BLaER1 (cell line): Measurements from ENCODE around the gene GRIK2.

Experiments used
- H3K27ac ChIP-seq: shearing (Covaris generic); formaldehyde crosslinking; 2 replicates; pipeline ENCODE4 v1.8.1; 2022
- H3K27me3 ChIP-seq: shearing (Covaris generic); formaldehyde crosslinking; 2 replicates; pipeline ENCODE4 v1.8.1; 2022
- H3K36me3 ChIP-seq: shearing (Covaris generic); formaldehyde crosslinking; 2 replicates; pipeline ENCODE4 v1.8.1; 2022
- H3K4me1 ChIP-seq: shearing (Covaris generic); formaldehyde crosslinking; 2 replicates; pipeline ENCODE4 v1.8.1; 2022
- H3K4me2 ChIP-seq: shearing (Covaris generic); formaldehyde crosslinking; 2 replicates; pipeline ENCODE4 v1.8.1; 2022
- H3K4me3 ChIP-seq: shearing (Covaris generic); formaldehyde crosslinking; 2 replicates; pipeline ENCODE4 v1.8.1; 2022
- H3K9ac ChIP-seq: shearing (Covaris generic); formaldehyde crosslinking; 2 replicates; pipeline ENCODE4 v1.8.1; 2022
- H3K9me3 ChIP-seq: shearing (Covaris generic); formaldehyde crosslinking; 2 replicates; pipeline ENCODE4 v1.8.1; 2022
- H4K20me1 ChIP-seq: shearing (Covaris generic); formaldehyde crosslinking; 2 replicates; pipeline ENCODE4 v1.8.1; 2022
- Cebpa-rat ChIP-seq: shearing (Covaris generic); IDR thresholded peaks from 2 replicates; pipeline ENCODE4 v1.8.1; 2022

The GRIK2 gene

DNA sequence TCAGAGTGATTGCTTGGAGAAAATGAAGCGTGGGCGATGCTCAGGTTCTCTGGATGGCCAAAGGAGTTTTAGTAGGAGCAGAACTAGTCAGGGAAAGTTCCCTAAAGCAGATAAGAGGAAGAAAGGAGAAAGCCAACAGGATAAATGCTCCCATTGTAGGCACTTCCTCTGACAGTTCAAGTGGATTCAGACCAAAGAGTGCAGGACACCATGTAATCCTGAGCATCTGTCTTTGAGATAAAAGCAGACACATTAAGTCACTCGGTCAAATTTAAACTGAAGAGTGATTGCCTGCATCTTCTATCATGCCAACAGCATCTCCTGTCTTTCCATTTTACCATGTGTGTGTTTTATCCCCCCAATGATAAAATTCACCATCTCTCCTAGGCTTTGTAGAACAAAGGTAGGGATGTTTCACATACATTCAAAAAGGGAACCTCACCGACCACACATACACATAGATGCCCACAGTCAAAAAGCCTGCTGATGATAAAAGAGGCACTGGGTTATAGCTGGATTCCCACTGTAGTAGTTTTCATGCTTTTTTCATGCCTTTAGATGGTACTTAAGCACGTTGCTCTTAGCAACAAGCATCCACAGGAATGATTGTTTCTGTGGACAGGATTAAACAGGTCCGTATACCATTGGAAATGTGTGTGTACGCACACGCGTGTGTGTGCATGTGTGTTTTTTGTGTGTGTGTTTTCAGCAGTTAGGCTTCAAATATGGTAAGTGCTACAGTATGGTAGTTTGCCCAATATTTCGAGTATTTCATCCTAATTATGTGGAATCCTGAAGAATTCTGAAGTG, 7.0 kb downstream of the GRIK2 start:
- no peak overlapping the region for H3K4me3 ChIP-seq
- H3K27me3 ChIP-seq, result no peaks in the 10 kb centered on the region
- no peaks in the 10 kb centered on the region for H3K36me3 ChIP-seq
- no peak overlapping the region for H3K9ac ChIP-seq
- H3K4me1 ChIP-seq, result no peaks in the 10 kb centered on the region
- TF ChIP-seq Cebpa-rat, result no peak
- H4K20me1 ChIP-seq, result no peaks in the 10 kb centered on the region
- no peak overlapping the region for H3K4me2 ChIP-seq
- no peak overlapping the region for H3K27ac ChIP-seq
- H3K9me3 ChIP-seq, result peaks cover 15% of the 10 kb centered on the region

DNA sequence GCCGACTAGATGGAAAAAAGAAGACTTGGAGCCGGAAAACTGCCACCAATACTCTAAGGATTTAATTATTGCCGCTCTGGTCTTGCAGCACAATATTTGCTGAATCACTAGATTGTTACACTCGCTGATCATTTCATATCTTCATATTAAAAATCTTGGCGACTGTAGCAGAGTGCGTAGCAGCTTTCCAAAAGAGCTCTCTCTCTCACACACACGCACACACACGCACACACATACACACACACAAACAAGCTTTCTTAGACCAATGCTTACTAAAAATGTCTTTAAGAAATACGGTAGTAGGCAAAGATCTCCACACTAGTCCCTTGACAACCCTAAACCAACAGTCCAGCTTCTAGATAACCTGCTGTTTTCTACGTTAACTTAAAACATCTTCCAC, 7.7 kb downstream of the GRIK2 start:
- Histone ChIP-seq H3K9ac (no peak overlapping the region), H4K20me1 (no peaks in the 10 kb centered on the region), H3K36me3 (no peaks in the 10 kb centered on the region), H3K4me1 (no peaks in the 10 kb centered on the region), H3K27me3 (no peaks in the 10 kb centered on the region), H3K4me3 (no peak overlapping the region), H3K4me2 (no peak overlapping the region), H3K27ac (no peak overlapping the region), H3K9me3 (peaks cover 15% of the 10 kb centered on the region)
- no peak for TF ChIP-seq Cebpa-rat

DNA sequence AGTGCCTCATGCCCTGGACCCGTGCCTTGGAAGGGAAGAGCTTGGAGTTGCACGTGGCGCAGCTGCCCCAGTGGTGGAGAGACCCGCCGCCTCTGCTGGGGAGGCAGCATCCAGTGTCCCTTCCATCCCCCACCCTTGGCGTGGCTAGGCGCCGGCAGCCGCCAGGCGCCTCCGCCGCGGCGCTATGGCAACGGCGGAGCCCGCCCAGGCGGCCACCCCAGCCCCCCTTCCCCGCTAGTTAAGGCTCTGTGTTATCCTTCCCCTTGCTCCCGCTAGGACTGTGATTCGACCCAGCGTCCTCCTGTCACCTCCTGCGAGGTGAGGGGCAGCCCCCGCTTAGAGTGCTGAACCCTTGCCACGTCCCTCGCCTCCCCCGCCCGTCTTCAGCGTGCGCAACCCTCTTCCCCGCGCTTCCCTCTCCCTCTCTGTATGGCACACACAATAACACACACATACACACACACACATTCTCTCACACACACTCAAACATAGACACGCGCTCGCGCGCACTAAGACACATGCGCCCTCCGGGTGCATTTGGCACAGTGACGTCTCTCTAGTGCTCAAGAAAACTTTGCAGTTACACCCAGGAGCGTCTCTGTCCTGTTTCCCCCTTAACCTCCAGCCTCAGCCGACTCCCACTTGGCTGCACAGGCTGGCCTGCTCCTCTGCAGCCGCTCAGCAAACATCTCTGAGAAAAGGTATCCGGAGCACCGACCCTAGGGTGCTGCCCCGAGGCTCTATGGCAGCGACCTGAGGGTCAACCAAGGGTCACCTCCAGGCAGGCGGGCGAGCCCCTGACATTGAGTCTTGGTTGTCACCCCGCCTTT, 8.5 kb downstream of the GRIK2 start:
- no peaks in the 10 kb centered on the region for H4K20me1 ChIP-seq
- no peaks in the 10 kb centered on the region for H3K4me1 ChIP-seq
- H3K4me3 ChIP-seq, result no peak overlapping the region
- no peak overlapping the region for H3K27ac ChIP-seq
- H3K27me3 ChIP-seq, result no peaks in the 10 kb centered on the region
- H3K4me2 ChIP-seq, result no peak overlapping the region
- H3K36me3 ChIP-seq, result no peaks in the 10 kb centered on the region
- no peak overlapping the region for H3K9ac ChIP-seq
- TF ChIP-seq Cebpa-rat, result no peak
- H3K9me3 ChIP-seq, result peaks cover 15% of the 10 kb centered on the region

DNA sequence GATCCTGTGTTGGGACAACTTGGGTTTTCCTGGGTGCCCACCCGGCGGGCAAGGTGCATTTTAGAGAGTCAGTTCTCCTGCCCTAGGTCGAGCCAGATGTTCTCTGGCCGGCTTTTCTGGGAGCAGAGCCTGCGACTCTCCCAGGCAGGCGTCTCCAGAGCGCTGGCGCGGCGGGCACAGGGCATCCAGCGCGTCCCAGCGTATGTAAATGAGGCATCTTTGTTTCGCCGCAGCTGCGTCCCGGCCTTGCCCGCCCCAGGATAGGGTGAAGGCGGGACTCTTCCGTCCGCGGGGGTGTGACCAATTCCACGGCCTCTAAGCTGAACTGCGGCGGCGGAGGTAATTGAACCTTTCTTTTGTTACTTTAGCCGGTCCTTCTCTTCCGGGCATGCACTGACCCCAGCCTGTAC, 9.1 kb downstream of the GRIK2 start:
- Histone ChIP-seq H3K27me3 (no peaks in the 10 kb centered on the region), H3K9me3 (peaks cover 15% of the 10 kb centered on the region), H3K36me3 (no peaks in the 10 kb centered on the region), H3K4me3 (no peak overlapping the region), H3K4me2 (no peak overlapping the region), H3K9ac (no peak overlapping the region), H4K20me1 (no peaks in the 10 kb centered on the region), H3K27ac (no peak overlapping the region), H3K4me1 (no peaks in the 10 kb centered on the region)
- TF ChIP-seq Cebpa-rat, result no peak

DNA sequence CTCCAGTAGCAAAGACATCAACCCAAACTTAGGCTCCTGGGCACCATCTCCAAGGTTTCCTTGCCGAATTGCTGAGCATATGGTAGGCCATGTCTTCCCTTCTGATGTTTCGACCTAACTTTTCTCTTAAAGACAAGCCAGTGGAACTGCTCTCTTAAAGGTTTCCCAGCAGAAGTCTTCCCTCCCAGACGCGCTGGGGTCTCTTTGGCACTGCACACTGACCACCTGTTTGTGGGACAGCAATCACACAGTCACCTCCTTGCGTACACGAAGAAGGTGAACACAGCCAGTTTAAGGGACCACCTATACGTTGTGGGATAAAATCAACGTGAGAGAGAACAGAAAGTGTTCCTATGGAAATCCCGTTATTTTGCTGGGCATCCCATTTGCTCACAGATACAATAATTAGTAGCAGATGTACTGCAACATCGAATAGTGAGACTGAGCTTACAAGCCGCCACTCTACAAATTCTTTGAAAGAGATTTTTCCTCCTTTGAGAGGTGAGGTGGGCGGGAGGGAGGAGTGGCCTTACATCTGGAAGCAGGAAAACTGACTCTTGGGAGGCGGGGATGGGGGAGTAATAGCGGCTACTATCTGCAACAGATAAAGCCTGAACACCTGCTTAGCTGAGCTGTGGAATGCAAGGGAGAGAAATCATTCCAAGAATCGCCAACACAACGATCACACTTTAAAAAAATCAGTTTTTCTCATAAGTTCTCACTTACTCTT, 9.9 kb downstream of the GRIK2 start:
- TF ChIP-seq Cebpa-rat, result no peak
- H3K4me1 ChIP-seq, result no peaks in the 10 kb centered on the region
- H3K9ac ChIP-seq, result no peak overlapping the region
- no peak overlapping the region for H3K27ac ChIP-seq
- no peaks in the 10 kb centered on the region for H3K27me3 ChIP-seq
- H3K4me2 ChIP-seq, result no peak overlapping the region
- no peaks in the 10 kb centered on the region for H3K36me3 ChIP-seq
- no peak overlapping the region for H3K4me3 ChIP-seq
- H4K20me1 ChIP-seq, result no peaks in the 10 kb centered on the region
- H3K9me3 ChIP-seq, result peaks cover 15% of the 10 kb centered on the region

DNA sequence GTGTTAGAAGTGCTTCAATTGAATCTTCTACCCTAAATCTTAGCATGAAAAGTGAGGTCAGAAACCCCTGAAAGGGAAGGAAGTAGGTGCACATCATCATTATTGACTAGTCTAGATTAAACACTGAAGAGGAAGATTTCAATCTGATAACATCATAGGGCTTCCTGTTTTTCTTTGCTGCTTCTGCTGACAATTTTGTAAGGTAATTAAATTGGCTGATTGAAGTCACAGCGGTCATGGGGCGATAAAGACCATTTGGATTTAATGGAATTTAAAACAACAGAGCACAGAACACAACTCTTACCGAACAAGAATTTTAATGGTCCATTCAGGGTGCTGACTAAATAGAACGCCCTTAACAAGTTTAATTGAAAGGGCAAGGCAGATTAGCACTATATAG, 11.3 kb downstream of the GRIK2 start:
- Histone ChIP-seq H3K9me3 (peaks cover 15% of the 10 kb centered on the region), H3K4me2 (no peak overlapping the region), H3K4me3 (no peak overlapping the region), H3K9ac (no peak overlapping the region), H3K27ac (no peak overlapping the region), H3K4me1 (no peaks in the 10 kb centered on the region), H3K27me3 (no peaks in the 10 kb centered on the region), H4K20me1 (no peaks in the 10 kb centered on the region), H3K36me3 (no peaks in the 10 kb centered on the region)
- no peak for TF ChIP-seq Cebpa-rat

DNA sequence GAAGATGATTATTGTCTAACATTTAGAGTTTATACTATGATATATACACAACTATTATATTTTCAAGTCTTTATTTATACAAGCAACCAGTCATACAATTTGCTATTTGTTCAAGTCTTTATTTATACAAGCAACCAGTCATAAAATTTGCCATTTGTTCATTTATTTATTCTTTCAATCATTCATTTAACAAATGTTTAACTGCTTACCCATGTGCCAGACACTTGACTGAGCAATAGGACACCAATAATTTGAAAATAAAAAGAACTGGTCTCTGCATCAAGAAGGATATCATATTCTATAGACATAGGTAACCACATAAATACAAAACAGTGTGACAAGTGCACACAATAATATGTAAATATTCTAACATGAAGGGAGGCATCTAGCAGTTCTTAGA, 20.3 kb downstream of the GRIK2 start:
- Histone ChIP-seq H3K4me2 (no peak overlapping the region), H3K36me3 (no peaks in the 10 kb centered on the region), H3K4me3 (no peak overlapping the region), H3K27me3 (no peaks in the 10 kb centered on the region), H3K9ac (no peak overlapping the region), H3K9me3 (no peaks in the 10 kb centered on the region), H3K4me1 (no peaks in the 10 kb centered on the region), H3K27ac (no peak overlapping the region), H4K20me1 (no peaks in the 10 kb centered on the region)
- no peak for TF ChIP-seq Cebpa-rat

DNA sequence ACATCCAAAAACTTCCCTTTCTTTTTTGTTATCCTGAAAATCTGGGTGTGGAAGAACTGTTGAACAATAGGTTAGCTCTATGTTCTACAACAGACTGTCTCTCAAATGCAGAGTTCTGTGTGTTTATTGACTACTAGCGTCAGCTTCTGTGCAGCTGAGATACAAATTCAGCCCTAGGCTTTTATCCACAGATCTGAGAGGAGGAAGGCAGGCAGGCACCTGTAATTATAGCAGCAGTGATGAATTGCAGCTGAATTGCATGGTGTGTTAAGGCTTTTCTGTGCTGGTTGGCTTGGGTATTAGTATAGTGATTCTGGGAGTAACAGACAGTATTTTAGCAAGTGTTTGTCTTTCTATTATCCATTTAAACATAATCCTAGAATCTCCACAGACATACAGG, 24.4 kb downstream of the GRIK2 start:
- H3K4me3 ChIP-seq, result no peak overlapping the region
- H3K4me1 ChIP-seq, result no peaks in the 10 kb centered on the region
- H4K20me1 ChIP-seq, result no peaks in the 10 kb centered on the region
- H3K27ac ChIP-seq, result no peak overlapping the region
- no peaks in the 10 kb centered on the region for H3K9me3 ChIP-seq
- no peaks in the 10 kb centered on the region for H3K27me3 ChIP-seq
- H3K4me2 ChIP-seq, result no peak overlapping the region
- no peak overlapping the region for H3K9ac ChIP-seq
- TF ChIP-seq Cebpa-rat, result no peak
- H3K36me3 ChIP-seq, result no peaks in the 10 kb centered on the region

DNA sequence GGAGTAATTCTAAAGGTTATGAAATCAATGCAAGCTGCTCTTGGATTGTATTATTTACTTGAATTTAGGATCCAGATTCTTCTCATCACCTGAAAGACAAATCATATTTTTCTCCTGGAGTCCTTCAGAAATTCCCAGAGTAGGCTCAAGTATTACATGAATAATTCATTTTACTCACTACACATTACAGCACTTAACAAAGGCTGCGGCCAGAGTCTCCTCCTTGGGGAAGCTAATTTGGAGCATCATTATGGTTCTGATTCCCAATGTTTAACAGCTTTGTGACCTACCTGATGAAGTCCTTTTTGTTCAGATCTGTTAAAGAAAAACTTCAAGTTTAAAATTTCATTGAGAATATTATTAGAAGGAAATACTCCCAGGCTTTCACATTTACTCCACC, 28.7 kb downstream of the GRIK2 start:
- no peaks in the 10 kb centered on the region for H3K9me3 ChIP-seq
- H3K27ac ChIP-seq, result no peak overlapping the region
- H4K20me1 ChIP-seq, result no peaks in the 10 kb centered on the region
- no peaks in the 10 kb centered on the region for H3K4me1 ChIP-seq
- no peak overlapping the region for H3K4me3 ChIP-seq
- no peaks in the 10 kb centered on the region for H3K36me3 ChIP-seq
- no peak for TF ChIP-seq Cebpa-rat
- H3K9ac ChIP-seq, result no peak overlapping the region
- H3K4me2 ChIP-seq, result no peak overlapping the region
- no peaks in the 10 kb centered on the region for H3K27me3 ChIP-seq

DNA sequence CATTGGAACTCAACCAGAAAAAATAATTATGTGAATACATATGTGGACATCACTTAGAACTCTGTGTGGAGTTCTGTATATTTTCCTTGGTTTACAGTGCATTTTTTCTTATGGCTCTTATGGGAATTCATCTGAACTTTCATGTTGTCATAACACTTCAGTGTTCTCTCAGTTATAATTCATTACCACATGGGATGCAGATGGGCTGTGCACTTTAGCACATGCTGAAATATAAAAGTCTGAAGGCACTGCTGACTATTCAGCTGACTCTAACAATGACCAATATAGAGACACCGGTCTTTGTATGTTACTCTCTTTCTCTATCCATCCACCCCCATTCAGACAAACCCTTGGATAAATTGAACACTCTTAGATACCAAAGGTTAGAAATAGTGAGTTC, 29.3 kb downstream of the GRIK2 start:
- no peak overlapping the region for H3K27ac ChIP-seq
- no peaks in the 10 kb centered on the region for H3K4me1 ChIP-seq

More for the DNA sequence above, 29.3 kb downstream of the GRIK2 start:
- H3K4me2 ChIP-seq, result no peak overlapping the region
- H3K9ac ChIP-seq, result no peak overlapping the region
- no peaks in the 10 kb centered on the region for H4K20me1 ChIP-seq
- no peak for TF ChIP-seq Cebpa-rat
- H3K4me3 ChIP-seq, result no peak overlapping the region
- no peaks in the 10 kb centered on the region for H3K36me3 ChIP-seq
- H3K9me3 ChIP-seq, result no peaks in the 10 kb centered on the region
- no peaks in the 10 kb centered on the region for H3K27me3 ChIP-seq
